ENCODE data around the gene GPR78. TPM values are rescaled to one million over a fixed set of nuclear protein-coding genes. Genes with fewer than 3 reads are reported as not detected.

GPR78 gene
- total RNA-seq, 1 donor from 2014 or later, result 3.2 TPM

- Mint-ChIP-seq H3K9me3 (no peaks in the 10 kb centered on the region), H3K36me3 (no peaks in the 10 kb centered on the region), H3K27ac (no peak overlapping the region), H3K4me3 (no peak overlapping the region), H3K27me3 (ENCODE audit: low read depth) (no peaks in the 10 kb centered on the region), H3K4me1 (no peaks in the 10 kb centered on the region)
- no peak for DNase-seq (ENCODE audit: low spot score in 2 of 2, unreplicated experiment in 2 of 2)
- no peak for TF ChIP-seq CTCF (IDR thresholded peaks at IDR 0.05; ENCODE audit: unreplicated experiment)
Observed at GRCh38 chr4:8605289-8605688, 25.1 kb downstream of the GPR78 start.

GRCh38 chr4:8606476-8606875, 26.3 kb downstream of the GPR78 start:
- DNase-seq (ENCODE audit: low spot score in 2 of 2, unreplicated experiment in 2 of 2), result no peak
- no peaks in the 10 kb centered on the region for H3K36me3 Mint-ChIP-seq
- H3K27ac Mint-ChIP-seq, result no peak overlapping the region
- no peak for TF ChIP-seq CTCF (IDR thresholded peaks at IDR 0.05; ENCODE audit: unreplicated experiment)
- H3K27me3 Mint-ChIP-seq (ENCODE audit: low read depth), result no peaks in the 10 kb centered on the region
- H3K4me1 Mint-ChIP-seq, result no peaks in the 10 kb centered on the region
- H3K9me3 Mint-ChIP-seq, result no peaks in the 10 kb centered on the region
- H3K4me3 Mint-ChIP-seq, result no peak overlapping the region

- H3K4me1 Mint-ChIP-seq, result no peaks in the 10 kb centered on the region
- DNase-seq (ENCODE audit: low spot score in 2 of 2, unreplicated experiment in 2 of 2), result no peak
- no peak overlapping the region for H3K4me3 Mint-ChIP-seq
- H3K9me3 Mint-ChIP-seq, result no peaks in the 10 kb centered on the region
- H3K27ac Mint-ChIP-seq, result no peak overlapping the region
- no peak for TF ChIP-seq CTCF (IDR thresholded peaks at IDR 0.05; ENCODE audit: unreplicated experiment)
- H3K27me3 Mint-ChIP-seq (ENCODE audit: low read depth), result no peaks in the 10 kb centered on the region
- peaks cover 1% of the 10 kb centered on the region for H3K36me3 Mint-ChIP-seq
Observed at GRCh38 chr4:8606966-8607365, 26.8 kb downstream of the GPR78 start.

GRCh38 chr4:8607603-8608481, 27.6 kb downstream of the GPR78 start:
- TF ChIP-seq CTCF (IDR thresholded peaks at IDR 0.05; ENCODE audit: unreplicated experiment), result peak; percentile 92
- Mint-ChIP-seq H3K27me3 (ENCODE audit: low read depth) (no peaks in the 10 kb centered on the region), H3K4me1 (no peaks in the 10 kb centered on the region), H3K36me3 (peaks cover 1% of the 10 kb centered on the region), H3K4me3 (no peak overlapping the region), H3K27ac (no peak overlapping the region), H3K9me3 (no peaks in the 10 kb centered on the region)
- peak; percentile 56 to 88 for DNase-seq (ENCODE audit: low spot score in 2 of 2, unreplicated experiment in 2 of 2)

GRCh38 chr4:8608714-8609391, 28.7 kb downstream of the GPR78 start:
- DNase-seq (ENCODE audit: low spot score in 2 of 2, unreplicated experiment in 2 of 2), result no peak
- Mint-ChIP-seq H3K27me3 (ENCODE audit: low read depth) (no peaks in the 10 kb centered on the region), H3K4me3 (no peak overlapping the region), H3K9me3 (no peaks in the 10 kb centered on the region), H3K4me1 (no peaks in the 10 kb centered on the region), H3K36me3 (peaks cover 1% of the 10 kb centered on the region), H3K27ac (no peak overlapping the region)
- no peak for TF ChIP-seq CTCF (IDR thresholded peaks at IDR 0.05; ENCODE audit: unreplicated experiment)
